Measurements from ENCODE around the gene SEMA4F.

SEMA4F gene

DNA sequence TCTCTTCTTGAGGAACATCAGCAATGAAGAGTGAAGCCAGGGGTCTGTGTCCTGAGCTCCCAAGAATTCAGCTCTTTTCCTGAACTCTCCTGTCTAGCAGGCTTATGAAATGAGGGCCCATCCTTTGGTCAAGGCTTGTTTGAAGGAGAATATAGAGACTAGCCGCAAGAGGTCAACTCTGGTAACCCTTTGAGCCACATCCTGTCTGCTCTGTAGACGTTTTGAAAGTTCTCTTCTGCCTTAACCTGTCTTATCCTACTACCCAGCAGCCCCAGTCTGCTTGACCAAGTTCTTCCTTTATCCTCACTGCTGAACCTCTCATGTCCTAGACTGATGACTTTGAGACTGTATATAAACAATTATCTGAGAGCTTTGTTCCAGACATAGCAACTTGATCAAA, 5.4 kb downstream of the SEMA4F start:
- no peak for DNase-seq

DNA sequence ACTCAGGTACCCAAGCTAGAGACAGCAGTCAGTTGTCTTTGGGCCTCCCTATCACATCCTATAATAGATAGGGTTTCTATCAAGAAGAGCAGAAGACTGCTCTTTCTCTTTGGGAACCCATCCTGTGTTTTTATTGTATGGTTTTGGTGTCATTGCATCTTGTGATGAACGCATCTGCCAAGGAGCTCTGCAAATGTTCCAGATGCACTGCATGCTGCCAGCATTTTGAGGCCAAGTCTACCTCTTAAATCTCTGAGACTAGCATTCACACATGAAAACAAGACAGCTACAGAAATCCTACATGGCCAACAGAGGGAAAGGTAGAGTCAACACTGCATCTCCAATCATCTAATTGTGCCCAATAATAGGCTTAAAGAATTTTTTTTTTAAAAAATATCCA, 14.0 kb downstream of the SEMA4F start:
- DNase-seq = no peak

DNA sequence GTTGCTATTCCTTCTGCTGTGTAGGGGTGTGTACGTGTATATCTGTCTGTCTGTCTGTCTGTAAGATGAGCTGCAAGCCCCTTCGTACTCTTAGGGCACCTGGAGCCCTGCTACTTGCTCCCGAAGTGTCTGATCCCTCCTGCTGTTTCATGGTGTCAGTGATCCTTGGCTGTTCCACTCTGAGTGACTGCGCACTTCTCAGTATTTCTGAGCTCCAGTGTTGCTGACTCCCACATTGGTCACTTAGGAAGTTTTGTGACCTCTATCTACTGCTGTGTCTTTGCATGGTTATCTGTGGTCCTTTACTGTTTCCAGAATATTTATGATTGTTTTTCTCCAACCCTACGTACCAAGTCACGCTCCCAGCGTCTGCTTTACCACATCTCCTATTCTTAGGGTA, 16.2 kb downstream of the SEMA4F start:
- no peak for DNase-seq

DNA sequence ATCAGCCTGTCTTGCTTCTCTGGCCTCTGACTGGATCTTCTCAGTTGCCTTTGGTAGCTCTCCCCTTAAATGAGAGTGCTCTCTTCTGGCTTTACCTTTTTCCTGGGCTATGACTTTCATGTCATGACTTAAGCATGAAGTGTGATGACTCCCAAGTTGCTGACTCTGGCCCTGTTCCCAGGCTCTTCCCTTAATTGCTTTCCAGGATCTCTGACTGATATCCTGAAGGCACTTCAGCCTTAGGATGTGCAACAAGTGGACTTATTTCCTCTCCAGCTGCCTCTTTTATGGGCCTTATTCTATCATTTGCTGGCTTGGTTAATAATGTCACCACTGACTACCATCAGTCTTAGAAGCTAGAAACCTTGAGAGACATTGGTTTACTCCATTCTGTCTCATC, 17.4 kb downstream of the SEMA4F start:
- no peak for DNase-seq

DNA sequence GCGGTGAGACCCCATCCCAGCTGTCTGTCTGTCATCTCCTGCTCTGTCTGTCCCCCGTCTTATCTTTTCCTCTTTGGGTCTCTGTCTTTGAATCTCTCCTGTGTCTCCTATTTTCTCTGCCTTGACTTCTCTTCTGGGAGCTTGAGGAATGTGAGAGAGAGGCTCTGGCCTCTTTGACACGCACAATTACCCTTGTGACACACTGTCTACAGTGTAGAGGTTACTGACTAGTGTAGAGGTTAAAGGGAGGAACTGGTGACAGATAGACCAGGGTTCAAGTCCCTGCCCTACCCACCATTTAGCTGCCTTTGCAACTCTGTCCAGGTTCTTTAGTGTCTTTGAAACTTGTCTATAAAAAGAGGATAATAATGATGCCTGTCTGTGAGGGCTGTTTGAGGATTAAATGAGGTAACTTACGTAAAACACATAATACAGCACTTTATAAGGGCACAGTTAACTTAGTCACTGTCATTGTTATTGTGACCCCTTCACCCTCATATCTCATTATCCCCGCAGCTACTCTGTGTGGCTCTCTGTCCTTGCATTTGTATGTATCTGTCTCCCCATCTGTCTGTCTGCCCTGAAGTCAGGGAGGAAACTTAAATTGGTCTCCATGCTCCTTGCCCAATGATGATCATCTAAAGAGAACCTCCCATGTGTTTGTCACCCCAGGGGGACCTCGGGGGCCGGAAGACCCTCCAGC, 19.9 kb downstream of the SEMA4F start:
- no peak for DNase-seq

DNA sequence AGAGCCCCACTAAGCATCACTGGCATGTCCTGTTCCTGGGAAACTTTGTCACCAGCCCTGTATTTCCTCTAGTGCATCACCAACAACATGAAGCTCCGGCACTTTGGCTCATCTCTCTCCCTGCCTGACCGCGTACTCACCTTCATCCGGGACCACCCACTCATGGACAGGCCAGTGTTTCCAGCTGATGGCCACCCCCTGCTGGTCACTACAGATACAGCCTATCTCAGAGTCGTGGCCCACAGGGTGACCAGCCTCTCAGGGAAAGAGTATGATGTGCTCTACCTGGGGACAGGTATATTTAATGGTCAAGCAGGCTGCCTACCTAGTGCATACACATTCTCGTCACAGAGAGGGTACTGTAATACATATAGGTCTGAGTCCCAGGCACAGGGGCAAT, 21.0 kb downstream of the SEMA4F start:
- no peak for DNase-seq

DNA sequence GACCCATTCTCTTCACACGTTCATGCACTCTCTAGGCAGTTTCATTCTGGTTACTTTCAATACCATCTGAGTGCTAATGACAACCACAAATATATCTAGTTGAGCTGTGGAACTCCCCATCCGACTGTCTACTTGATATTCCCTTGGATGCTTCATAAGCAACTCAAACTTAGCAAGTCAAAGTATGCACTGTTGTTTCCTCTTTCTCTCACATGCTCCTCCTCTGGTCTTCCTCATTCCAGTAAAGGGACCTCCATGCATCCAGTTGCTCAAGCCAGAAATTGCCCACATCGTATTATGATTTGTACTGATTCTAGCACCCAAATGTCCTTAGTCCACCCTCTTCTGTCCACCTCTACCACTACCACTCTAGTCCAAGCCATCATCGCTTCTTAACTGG, 22.3 kb downstream of the SEMA4F start:
- no peak for DNase-seq

DNA sequence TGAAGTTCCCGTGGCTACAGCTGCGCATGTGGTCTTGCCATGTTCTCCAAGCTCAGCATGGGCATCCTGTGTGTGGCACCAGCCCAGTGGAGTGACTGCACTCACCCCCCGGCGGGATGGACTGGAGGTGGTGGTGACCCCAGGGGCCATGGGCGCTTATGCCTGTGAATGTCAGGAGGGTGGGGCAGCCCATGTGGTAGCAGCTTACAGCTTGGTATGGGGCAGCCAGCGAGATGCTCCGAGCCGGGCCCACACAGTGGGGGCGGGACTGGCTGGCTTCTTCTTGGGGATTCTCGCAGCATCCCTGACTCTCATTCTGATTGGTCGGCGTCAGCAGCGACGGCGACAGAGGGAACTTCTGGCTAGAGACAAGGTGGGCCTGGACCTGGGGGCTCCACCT, 25.6 kb downstream of the SEMA4F start:
- no peak for DNase-seq

DNA sequence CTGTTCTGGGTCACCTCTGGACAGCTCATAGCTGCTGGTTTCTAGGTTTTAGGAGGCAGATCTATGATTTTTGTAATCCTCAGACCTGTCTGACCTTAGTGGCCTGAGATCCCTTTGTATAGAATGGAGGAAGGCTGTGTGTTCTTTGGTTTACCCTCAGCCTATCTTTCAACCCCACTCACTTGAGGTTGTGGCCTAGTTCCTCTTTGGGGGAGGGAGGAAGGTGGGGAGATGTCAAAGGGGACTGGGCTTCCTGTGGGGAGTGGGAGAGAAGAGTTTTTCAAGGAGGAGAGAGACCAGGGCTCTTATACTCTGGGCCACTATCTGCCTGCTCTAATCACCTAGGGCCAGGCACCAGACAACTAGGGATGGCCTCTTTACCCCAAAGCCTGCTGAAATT, 28.5 kb downstream of the SEMA4F start:
- no peak for DNase-seq

DNA sequence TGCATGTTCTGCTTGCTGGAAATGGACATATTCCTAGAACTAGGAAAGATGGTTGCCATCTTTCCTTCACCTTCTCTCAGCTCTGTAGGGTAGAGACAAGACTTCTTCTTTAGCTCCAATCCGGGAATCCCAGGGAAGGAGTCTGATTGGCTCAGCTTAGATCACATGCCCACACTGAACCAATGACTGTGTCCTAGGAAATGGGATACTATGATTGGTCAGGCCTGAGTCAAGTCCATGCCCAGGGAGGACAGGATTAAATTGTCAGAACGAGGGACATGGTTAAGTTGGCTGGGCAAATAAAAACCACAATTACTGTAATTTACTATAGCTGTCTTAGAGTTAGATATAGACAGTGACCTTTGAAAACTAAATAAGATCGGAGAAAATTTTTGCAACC, 31.4 kb downstream of the SEMA4F start:
- DNase-seq = no peak

DNA sequence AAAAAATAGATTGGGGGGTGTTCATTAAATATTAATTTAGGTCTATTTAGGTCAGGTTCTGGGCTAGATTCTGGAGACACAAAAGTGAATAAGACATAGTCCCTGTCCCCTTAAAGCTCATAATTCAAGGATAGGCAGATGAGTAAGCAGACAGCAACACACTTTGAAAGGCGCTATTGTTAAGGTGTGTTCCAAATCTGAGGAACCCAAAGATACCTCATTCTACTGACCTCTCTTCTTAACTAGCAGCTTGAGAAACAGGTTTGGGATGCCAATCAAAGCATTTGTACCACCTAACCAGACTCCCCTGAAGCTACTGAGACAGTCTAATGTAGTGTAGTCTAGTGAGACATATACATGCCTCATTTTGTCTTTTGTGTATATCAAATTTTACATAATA, 34.8 kb downstream of the SEMA4F start:
- no peak for DNase-seq

DNA sequence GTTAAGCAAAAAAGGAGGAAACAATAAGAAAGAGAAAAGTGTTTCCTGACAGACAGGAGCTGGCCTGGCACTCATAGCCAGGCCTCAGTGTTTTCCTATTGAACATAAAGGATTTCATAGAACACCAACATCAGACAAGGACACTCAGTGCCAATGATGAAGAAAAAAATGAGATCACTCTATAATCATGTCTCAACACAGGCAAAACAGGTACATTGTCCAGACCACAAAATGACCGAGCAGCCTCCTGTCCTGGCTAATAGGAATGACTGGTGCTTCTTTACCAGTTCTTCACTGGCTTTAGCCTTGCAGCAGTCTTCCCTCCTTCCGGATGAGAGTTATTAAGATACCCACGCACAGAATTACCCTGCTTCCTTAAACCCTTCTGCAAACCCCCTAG, 35.6 kb downstream of the SEMA4F start:
- no peak for DNase-seq

DNA sequence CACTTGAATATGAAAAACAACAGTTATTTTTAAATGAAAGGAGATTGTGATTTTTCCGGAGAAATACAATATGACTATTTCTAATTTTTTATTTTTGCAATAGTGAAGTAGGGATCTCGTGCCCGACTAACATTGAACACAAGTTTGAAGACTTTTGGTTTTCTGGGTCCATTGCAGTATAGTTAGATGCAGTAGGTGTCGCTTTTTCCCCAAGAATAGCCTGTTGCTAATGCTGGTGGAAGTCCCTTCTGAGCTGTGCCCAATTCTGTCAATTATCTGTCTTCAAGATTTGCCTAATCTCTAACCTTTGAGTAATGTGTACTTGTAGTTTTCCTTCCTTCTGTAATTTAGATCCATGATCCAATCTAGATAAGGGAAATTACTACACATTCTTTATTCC, 36.5 kb downstream of the SEMA4F start:
- DNase-seq = peak; percentile 68

DNA sequence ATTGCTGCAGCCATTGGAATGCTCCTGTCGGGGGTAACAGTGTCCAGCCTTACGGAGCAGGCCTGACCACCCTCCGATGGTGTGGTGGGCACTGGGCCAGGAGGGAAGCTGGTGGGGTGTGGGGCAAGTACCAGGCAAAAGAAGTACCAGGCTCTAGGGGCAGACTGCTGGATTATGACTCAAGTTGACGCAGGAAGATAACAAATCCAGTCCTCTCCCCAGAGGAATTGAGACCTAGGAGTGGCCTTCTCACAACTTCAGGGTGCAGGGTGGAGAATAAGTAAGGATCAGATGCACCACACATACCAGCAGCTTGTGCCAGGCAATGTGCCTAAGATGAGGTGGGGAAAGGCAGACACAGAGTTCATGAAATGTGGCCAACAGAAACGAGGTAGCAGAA, 37.9 kb downstream of the SEMA4F start:
- DNase-seq = no peak

DNA sequence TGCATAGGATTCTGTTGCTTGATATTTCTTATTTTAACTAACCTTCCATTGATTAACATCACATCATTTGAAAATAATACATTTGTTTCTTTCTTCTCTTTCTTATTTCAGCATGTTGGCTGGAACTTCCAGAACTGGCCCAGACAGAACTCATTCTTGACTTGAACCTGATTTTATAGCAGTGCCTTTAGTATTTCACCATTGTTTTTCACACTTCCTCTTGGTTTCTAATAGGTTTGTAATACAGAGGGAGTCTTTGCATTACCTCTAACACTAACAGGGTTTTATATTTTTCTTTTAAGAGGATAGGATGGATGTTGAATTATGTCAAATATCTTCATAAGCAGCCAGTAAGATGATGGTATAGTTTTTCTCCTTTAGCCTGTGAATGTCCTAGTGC, 39.2 kb downstream of the SEMA4F start:
- no peak for DNase-seq

DNA sequence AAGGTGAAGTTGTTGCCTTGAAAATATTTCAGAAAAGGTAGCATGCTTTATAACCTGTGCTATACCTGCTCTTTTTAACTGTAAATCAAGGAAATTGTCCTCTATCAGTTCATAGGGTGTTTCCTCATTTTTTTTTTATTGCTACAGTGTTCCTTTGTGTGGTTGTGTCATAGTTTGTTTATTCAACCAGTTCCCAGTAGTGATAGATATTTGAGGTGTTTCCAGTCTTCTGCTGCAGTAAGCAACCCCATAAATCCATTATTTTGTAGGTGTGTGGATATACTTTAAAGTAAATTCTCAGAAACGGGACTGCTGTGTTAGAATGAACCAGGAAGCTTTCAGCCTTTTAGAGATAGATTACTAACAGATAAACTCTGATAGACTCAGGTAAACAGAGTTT, 39.6 kb downstream of the SEMA4F start:
- no peak for DNase-seq

DNA sequence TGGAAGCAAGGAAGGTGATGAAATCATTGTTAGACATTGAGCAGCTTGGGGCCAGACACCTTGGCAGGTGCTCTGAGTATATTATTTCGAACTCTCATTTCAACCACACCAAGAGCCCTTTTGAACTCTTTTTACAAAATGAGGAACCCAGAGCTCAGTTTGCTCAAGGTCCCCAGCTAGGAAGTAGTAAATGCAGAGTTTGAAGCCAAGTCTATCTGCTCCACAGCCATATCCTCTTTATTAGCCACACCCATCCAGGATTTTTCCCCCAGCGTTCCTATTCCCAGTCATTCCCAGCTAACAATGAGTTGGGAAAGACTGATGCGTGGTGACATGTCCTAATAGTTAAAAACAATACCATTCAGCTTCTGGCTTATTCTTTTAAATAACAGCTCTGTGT, 40.2 kb downstream of the SEMA4F start:
- no peak for DNase-seq

DNA sequence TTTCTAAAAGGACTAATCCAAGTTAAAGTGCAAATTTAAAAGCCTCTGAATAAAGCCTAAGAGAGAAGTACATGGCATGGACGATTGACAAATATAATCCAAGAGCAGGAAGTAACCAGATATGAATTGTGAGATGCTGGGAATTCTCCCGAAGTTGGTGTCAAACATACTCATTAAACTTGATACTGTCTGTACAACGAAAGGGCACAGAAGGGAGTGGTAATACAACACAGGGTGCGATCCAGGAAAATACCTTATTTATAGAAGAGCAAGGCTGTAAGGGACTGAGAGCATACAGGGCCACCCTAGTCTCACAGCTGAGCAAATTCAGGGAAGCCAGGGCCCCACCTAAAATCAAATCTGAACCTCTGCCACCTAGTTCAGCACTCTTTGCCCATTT, 41.6 kb downstream of the SEMA4F start:
- DNase-seq = no peak

DNA sequence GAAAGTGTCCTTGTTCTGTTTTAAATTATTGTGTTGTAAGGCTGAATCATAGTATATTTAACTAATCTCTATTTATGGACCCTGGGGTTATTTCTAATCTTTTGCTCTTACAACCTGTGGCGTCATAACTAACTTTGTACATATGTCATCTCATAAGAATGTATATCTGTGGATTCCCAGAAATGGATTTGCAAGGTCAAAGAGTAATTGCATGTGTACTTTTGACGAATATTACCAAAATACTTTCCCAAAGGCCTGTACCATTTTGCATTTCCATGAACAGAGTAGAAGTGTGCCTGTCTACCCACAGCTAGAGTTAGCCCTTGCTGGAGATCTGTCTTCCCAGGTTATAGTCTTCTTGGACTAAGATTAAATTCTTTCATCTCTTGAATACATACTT, 42.8 kb downstream of the SEMA4F start:
- DNase-seq = no peak

DNA sequence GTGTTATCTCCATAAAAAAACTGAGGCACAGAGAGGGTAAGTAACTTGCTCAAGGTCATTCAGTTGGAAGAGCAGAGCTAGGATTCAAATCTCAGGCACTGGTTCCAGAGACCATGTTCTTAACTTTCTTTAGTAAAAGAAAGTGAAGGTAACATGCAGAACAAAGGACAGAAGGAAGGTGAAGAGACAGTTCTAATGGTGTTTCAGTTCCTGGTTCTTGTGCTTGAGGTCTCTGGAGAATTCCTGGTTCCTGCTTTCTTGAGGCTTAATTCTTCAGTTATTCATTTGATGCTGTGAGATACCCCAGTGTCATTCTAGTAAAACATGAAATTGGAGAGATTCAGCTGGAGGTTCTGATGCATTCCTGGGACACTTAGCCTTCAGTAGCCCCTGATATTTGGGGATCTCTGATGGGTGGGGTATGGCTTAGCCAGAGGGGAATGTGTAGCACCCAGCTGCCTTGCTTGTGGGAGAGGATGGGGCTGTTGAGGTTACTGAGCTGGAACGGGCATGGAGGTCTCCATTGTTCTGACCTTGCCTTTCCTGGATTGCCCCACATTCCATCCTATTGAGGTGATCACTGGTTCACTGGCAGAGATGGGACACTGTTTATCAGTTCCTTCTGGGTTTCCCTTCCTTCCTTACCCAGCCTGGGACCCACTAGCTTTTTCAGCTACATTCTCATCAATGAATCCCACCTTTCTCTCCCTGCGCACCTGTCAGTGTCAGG, 46.8 kb downstream of the SEMA4F start:
- no peak for DNase-seq

DNA sequence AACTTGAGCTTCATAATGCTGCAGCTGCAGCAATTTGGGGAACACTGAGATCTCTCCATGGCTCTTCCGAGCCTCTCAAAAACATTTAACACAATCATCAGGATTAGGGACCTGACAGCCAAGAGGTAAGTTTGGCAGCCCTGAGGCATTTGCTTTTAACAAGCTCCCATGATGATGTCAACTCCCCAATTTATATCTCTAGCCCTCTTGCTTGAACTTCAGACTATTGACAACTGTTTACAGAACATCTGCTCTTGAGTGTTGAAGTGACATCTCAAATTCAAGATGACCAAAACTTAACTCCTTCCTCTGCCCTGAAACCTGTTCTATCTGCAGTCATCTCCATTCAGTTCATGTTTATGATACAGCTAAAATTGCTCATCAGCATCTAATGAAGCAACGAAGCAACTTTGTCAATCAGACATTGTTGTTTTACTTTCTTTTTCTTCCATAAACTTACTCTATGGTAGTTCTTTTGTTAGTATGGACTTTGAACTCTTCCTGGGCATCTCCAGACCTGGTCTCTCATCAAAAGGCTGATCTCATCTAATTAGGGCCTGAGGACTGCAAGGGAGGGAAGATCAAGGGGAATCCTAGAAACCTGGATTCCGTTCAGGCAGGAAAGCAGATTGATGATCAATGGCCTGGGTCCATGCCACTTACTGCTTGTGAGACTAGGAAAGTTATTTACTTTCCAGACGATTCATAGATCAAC, 48.1 kb downstream of the SEMA4F start:
- no peak for DNase-seq

DNA sequence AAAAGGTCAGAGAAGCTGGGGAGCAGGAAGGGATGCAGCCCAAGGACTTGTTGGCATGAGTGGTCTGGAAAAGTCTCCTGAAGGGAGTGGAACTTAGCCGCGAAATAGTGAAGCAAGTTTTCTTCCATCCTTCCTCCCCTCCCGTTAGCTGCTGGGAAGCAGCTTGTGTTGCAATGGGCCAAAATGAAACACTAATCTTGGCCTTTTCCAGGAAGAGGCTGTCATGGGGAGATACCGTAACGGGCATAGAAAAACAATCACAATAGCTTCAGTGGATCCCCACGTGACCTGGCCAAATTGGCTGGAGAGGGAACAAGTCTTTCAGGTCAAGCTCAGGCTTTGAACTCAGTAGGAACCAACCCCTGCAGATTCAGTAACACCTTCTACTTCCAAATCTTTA, 49.3 kb downstream of the SEMA4F start:
- no peak for DNase-seq

DNA sequence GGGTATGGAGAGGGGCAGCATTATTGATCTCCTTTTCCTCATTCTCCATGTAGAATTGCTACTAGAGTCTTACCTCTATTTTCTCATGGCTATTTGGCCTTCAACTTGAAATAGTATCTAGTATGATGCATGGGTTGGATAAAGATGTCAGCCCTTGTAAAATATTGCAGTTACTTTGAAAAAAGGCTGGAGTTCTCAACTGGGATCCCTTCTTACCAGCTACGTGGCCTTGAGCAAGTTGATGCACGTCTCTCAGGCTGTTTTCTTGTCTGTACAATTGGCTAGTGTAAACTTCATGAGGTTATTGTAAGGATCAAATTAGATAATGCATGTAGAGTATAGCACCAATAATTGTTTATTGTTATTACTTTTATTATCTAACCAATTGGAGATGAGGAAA, 50.2 kb downstream of the SEMA4F start:
- no peak for DNase-seq

DNA sequence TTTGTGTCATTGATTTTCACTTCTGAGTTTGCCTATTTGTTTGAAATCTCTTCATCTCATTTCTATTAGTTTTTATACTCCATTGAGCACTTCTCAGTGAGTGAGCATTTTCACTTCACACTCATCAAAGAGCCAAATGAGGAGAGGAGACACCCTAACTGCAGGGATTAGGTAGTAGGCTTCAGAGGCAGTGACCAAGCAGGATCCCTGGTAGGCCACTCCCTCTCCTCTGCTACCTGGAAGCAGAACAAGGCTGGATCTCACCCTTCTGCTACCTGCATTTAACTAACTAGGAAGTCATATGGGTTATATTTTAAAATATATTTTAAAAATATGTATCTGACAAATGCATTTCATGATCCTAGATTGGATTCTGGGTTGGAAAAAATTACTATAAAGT, 52.7 kb downstream of the SEMA4F start:
- no peak for DNase-seq

Measured in hematopoietic multipotent progenitor cell treated with erythropoietin and hydrocortisone succinate and interleukin-3 and kit ligand, for 8 days (in vitro differentiated cells).